ENCODE measurements around the gene PSG1. TPM values are rescaled to one million over a fixed set of nuclear protein-coding genes. Genes with fewer than 3 reads are reported as not detected.
"Not testable (repeated sequence)": the region's sequence is repeated elsewhere in the genome, so short reads cannot be mapped to it uniquely, and the experiment has no call there.

The PSG1 gene
- not detected for polyA plus RNA-seq

DNA sequence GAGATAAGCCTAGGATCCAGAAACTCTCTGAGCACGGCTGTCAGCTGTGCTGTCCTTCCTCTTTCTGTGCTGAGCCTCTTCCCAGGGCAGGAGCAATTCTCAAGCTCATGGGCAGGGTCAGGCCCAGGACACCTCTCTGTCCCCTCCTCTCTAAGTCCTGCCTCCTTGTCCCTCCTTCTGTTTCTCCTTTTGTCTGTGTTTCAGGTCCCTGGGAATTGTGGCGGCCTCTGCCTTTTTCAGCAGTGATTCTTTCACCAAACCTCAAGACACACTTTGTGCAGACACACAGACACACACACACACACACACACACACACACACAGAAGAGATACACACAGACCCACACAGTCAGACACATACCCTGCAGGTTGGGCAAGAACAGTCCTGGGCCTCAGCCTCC is at the start of gene PSG1:
Gene PSG1, minus strand, starts transcription at position 101 of the 400 bp plus-strand sequence. CDS start 132 bp downstream, outside the sequence.
- H3K27me3 ChIP-seq (ENCODE audit: control insufficient read depth in 1 of 2, insufficient read depth in 2 of 2, low read length in 2 of 2), result no peaks in the 10 kb centered on the region
- no peak within 1 kb of the TSS for H3K27ac ChIP-seq (ENCODE audit: low read depth in 2 of 2, low read length in 1 of 2)
- H3K9me3 ChIP-seq (ENCODE audit: control insufficient read depth in 2 of 2, insufficient read depth in 1 of 2, low read depth in 1 of 2, low read length in 1 of 2), result no peaks in the 10 kb centered on the region
- no peaks in the 10 kb centered on the region for H3K4me1 ChIP-seq (ENCODE audit: control insufficient read depth in 2 of 2, insufficient read depth in 2 of 2, low read length in 1 of 2)
- H3K4me3 ChIP-seq (ENCODE audit: low read depth in 1 of 2, low read length in 2 of 2), result no peak within 1 kb of the TSS
- 26 to 75% methylated on average over 2 of the region's 2 CpGs for WGBS, 2 donors
- H3K36me3 ChIP-seq (ENCODE audit: control insufficient read depth in 2 of 2, insufficient read depth in 2 of 2, low read length in 1 of 2), result no peaks in the 10 kb centered on the region

DNA sequence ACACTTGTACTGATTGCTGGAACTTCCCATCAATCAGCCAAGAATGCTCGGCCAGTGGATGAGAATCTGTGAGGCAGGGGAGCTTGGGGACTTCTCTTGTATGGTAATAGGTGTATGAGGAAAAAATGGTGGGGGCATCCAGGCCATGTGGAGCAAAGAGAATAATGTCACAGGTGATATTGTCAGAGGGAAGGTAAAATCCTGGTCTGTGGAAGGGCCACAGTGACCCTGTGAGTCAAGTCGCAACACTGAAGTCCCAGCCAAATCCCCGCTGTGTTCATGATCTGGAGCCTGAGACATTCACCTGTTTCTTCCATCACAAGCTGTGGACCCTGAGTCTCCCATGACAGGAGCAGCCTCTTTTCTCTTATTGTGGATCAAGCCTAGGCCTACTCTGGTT is 49.4 kb upstream of the PSG1 start:
- Histone ChIP-seq H3K36me3 (ENCODE audit: control insufficient read depth in 2 of 2, insufficient read depth in 2 of 2, low read length in 1 of 2) (no peaks in the 10 kb centered on the region), H3K9me3 (ENCODE audit: control insufficient read depth in 2 of 2, insufficient read depth in 1 of 2, low read depth in 1 of 2, low read length in 1 of 2) (no peaks in the 10 kb centered on the region), H3K27ac (ENCODE audit: low read depth in 2 of 2, low read length in 1 of 2) (no peak overlapping the region), H3K4me3 (ENCODE audit: low read depth in 1 of 2, low read length in 2 of 2) (no peak overlapping the region), H3K4me1 (ENCODE audit: control insufficient read depth in 2 of 2, insufficient read depth in 2 of 2, low read length in 1 of 2) (no peaks in the 10 kb centered on the region), H3K27me3 (ENCODE audit: control insufficient read depth in 1 of 2, insufficient read depth in 2 of 2, low read length in 2 of 2) (no peaks in the 10 kb centered on the region)
- 84 to 88% methylated on average over 3 of the region's 3 CpGs for WGBS, 2 donors

DNA sequence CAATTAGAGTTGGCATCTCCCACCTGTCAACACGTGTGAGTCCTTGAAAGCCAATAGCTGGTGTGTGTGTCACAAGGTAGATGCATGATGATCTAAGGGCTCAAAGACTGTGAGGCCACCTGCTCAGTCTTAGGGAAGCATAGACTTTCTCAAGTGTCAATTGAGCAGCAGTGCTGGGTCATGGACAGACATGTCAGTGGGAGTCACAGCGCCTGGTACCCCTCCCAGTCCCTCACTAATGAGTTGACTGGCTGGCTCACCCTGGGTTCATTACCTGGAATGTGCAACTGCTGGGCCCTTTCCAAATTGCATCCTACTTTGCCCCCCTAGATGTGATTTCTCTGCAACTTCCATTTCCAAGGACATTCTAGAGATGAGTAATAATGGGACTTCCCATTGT is 47.3 kb upstream of the PSG1 start:
- no peaks in the 10 kb centered on the region for H3K36me3 ChIP-seq (ENCODE audit: control insufficient read depth in 2 of 2, insufficient read depth in 2 of 2, low read length in 1 of 2)
- no peak overlapping the region for H3K27ac ChIP-seq (ENCODE audit: low read depth in 2 of 2, low read length in 1 of 2)
- WGBS, 2 donors, result 52 to 62% methylated on average over 2 of the region's 2 CpGs
- H3K27me3 ChIP-seq (ENCODE audit: control insufficient read depth in 1 of 2, insufficient read depth in 2 of 2, low read length in 2 of 2), result no peaks in the 10 kb centered on the region
- no peaks in the 10 kb centered on the region for H3K9me3 ChIP-seq (ENCODE audit: control insufficient read depth in 2 of 2, insufficient read depth in 1 of 2, low read depth in 1 of 2, low read length in 1 of 2)
- H3K4me3 ChIP-seq (ENCODE audit: low read depth in 1 of 2, low read length in 2 of 2), result no peak overlapping the region
- no peaks in the 10 kb centered on the region for H3K4me1 ChIP-seq (ENCODE audit: control insufficient read depth in 2 of 2, insufficient read depth in 2 of 2, low read length in 1 of 2)

DNA sequence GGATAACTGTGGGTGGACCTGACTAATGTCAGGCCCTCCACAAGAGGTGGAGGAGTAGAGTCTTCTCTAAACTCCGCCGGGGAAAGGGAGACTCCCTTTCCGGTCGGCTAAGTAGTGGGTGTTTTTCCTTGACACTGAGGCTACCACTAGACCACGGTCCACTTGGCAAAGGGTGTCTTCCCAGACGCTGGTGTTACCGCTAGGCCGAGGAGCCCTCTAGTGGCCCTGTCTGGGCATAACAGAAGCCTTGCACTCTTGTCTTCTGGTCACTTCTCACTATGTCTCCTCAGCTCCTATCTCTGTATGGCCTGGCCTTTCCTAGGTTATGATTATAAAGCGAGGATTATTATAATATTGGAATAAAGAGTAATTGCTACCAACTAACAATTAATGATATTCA is 43.6 kb upstream of the PSG1 start:
- H3K36me3 ChIP-seq (ENCODE audit: control insufficient read depth in 2 of 2, insufficient read depth in 2 of 2, low read length in 1 of 2); H3K27ac ChIP-seq (ENCODE audit: low read depth in 2 of 2, low read length in 1 of 2); H3K9me3 ChIP-seq (ENCODE audit: control insufficient read depth in 2 of 2, insufficient read depth in 1 of 2, low read depth in 1 of 2, low read length in 1 of 2); H3K4me3 ChIP-seq (ENCODE audit: low read depth in 1 of 2, low read length in 2 of 2); H3K27me3 ChIP-seq (ENCODE audit: control insufficient read depth in 1 of 2, insufficient read depth in 2 of 2, low read length in 2 of 2); H3K4me1 ChIP-seq (ENCODE audit: control insufficient read depth in 2 of 2, insufficient read depth in 2 of 2, low read length in 1 of 2): not testable (repeated sequence)
- 44 to 54% methylated on average over 9 of the region's 9 CpGs for WGBS, 2 donors

DNA sequence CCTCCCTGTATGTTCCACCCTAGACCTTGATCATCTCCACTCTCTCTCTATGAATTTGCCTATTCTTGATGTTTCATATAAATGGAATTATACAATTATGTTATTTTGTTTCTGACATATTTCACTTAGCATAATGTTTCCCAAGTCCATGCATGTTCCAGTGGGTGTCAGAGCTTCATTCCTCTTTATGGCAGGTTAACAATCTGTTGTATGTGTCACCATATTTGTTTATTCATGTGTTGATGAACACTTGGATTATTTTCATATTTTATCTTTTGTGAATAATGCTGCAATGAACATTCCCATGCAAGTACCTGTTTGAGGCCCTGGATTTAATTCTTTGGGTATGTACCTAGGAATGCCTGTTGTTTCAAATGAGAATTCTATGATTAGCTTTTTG is 41.5 kb upstream of the PSG1 start:
- not testable (repeated sequence) for H3K27ac ChIP-seq (ENCODE audit: low read depth in 2 of 2, low read length in 1 of 2); H3K27me3 ChIP-seq (ENCODE audit: control insufficient read depth in 1 of 2, insufficient read depth in 2 of 2, low read length in 2 of 2); H3K4me3 ChIP-seq (ENCODE audit: low read depth in 1 of 2, low read length in 2 of 2); H3K9me3 ChIP-seq (ENCODE audit: control insufficient read depth in 2 of 2, insufficient read depth in 1 of 2, low read depth in 1 of 2, low read length in 1 of 2); H3K4me1 ChIP-seq (ENCODE audit: control insufficient read depth in 2 of 2, insufficient read depth in 2 of 2, low read length in 1 of 2); H3K36me3 ChIP-seq (ENCODE audit: control insufficient read depth in 2 of 2, insufficient read depth in 2 of 2, low read length in 1 of 2)

DNA sequence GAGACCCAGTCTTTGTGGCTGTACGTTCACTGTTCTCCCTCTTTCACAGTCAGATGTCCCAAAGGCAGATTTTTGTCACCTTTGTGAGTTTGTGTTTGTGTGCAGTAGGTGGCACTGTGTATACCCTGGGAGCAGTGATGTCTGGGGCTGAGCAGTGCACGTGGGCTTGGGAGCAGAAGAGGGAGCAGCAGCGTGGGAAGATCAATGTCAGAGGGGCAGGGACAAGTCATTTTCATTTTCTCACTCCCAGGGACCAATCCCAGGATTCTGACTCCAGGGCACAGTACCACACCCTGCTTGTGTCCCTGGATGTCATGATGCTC is 40.2 kb upstream of the PSG1 start:
- no peak overlapping the region for H3K27ac ChIP-seq (ENCODE audit: low read depth in 2 of 2, low read length in 1 of 2)
- H3K4me3 ChIP-seq (ENCODE audit: low read depth in 1 of 2, low read length in 2 of 2), result no peak overlapping the region
- no peaks in the 10 kb centered on the region for H3K27me3 ChIP-seq (ENCODE audit: control insufficient read depth in 1 of 2, insufficient read depth in 2 of 2, low read length in 2 of 2)
- no peaks in the 10 kb centered on the region for H3K9me3 ChIP-seq (ENCODE audit: control insufficient read depth in 2 of 2, insufficient read depth in 1 of 2, low read depth in 1 of 2, low read length in 1 of 2)
- 12 to 20% methylated on average over 3 of the region's 3 CpGs for WGBS, 2 donors
- no peaks in the 10 kb centered on the region for H3K4me1 ChIP-seq (ENCODE audit: control insufficient read depth in 2 of 2, insufficient read depth in 2 of 2, low read length in 1 of 2)
- H3K36me3 ChIP-seq (ENCODE audit: control insufficient read depth in 2 of 2, insufficient read depth in 2 of 2, low read length in 1 of 2), result no peaks in the 10 kb centered on the region

DNA sequence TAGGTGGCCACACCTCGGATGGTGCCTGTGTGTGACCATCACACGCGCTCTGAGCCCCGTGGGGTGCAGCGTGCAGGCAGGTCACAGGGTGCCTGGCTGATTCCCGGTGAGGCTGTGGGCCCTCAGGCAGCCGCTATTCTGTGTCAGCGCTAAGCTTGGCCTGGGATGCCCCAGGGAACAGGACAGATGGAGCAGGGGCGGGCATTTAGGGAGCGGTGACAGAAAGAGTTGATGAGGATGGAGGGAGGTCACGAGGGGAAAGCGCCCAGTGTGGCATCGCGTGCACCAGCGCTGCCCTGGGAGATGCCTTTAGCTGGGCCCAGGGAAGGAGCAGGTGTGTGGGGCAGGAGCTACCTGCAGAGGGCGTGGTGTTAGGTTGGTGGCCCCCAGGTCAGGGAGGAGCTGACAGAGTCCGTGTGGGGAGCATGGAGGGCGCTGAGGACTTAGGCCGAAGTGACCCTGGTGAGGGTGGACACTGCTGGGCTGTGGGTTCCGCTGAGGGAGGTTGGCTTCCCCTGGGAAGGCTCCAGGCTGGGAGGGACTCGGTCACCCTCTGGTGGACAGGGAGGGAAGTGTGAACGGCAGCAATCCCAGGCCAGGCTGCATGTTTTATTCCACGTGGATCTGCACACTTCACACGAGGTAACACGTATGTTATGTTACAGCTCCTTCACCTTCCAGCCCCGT is 39.7 kb upstream of the PSG1 start:
- not testable (repeated sequence) for H3K4me3 ChIP-seq (ENCODE audit: low read depth in 1 of 2, low read length in 2 of 2); H3K4me1 ChIP-seq (ENCODE audit: control insufficient read depth in 2 of 2, insufficient read depth in 2 of 2, low read length in 1 of 2)
- 69 to 74% methylated on average over 26 of the region's 26 CpGs for WGBS, 2 donors

DNA sequence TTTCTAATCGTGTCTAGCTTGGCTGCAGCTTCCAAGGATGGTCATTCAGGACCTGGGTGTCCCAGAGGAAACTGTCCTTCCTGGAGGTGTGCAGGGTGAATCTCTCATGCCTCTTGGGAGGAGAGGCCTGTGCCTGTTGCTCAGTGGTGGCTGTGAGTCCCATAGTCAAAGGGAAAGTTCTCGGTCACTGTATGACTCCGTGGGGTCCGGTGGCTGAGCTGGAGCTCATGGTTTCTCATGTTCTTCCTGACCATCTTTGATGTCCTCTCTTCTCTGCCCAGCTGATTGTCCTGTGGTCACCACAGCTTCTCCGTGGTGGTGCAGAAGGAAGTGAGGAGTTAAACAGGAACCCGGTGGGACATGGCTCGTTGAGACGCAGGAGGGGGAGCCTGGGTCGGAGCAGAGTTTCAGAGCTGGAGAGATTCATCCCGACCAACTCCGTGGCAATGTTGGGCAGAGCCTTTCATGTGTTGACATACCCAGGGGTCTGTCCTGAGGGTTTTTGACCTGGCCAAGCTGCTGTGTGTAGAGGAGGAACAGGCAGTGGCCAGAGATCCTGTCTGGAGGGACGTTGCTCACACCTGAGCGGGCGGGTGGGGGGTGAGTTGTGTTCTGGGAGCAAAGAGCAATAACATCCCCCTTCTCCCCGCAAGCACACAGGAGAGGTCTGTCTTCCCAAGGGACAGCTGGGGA is 39.0 kb upstream of the PSG1 start:
- not testable (repeated sequence) for H3K4me3 ChIP-seq (ENCODE audit: low read depth in 1 of 2, low read length in 2 of 2); H3K36me3 ChIP-seq (ENCODE audit: control insufficient read depth in 2 of 2, insufficient read depth in 2 of 2, low read length in 1 of 2); H3K27me3 ChIP-seq (ENCODE audit: control insufficient read depth in 1 of 2, insufficient read depth in 2 of 2, low read length in 2 of 2); H3K4me1 ChIP-seq (ENCODE audit: control insufficient read depth in 2 of 2, insufficient read depth in 2 of 2, low read length in 1 of 2); H3K27ac ChIP-seq (ENCODE audit: low read depth in 2 of 2, low read length in 1 of 2); H3K9me3 ChIP-seq (ENCODE audit: control insufficient read depth in 2 of 2, insufficient read depth in 1 of 2, low read depth in 1 of 2, low read length in 1 of 2)
- WGBS, 2 donors, result 78 to 81% methylated on average over 15 of the region's 15 CpGs

More for the DNA sequence above, 39.7 kb upstream of the PSG1 start:
- H3K36me3 ChIP-seq (ENCODE audit: control insufficient read depth in 2 of 2, insufficient read depth in 2 of 2, low read length in 1 of 2); H3K27me3 ChIP-seq (ENCODE audit: control insufficient read depth in 1 of 2, insufficient read depth in 2 of 2, low read length in 2 of 2); H3K27ac ChIP-seq (ENCODE audit: low read depth in 2 of 2, low read length in 1 of 2); H3K9me3 ChIP-seq (ENCODE audit: control insufficient read depth in 2 of 2, insufficient read depth in 1 of 2, low read depth in 1 of 2, low read length in 1 of 2): not testable (repeated sequence)

DNA sequence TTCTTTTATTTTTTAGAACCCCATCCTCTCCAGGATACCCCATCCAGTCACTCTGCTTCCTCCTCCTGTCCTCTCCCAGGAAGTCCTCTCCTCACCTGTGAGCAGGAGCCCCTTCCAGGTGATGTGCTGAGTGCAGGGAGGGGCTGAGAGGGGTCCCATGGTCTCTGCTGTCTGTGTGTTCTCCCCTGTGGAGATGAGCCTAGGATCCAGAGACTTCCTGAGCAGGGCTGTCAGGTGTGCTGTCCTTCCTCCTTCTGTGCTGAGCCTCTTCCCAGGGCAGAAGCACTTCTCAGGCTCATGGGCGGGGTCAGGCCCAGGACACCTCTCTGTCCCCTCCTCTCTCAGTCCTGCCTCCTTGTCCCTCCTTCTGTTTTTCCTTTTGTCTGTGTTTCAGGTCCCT is 38.1 kb upstream of the PSG1 start, which contains the start of gene PSG6:
Gene PSG6, minus strand, starts transcription at position 261 of the 400 bp plus-strand sequence. Its CDS starts 102 bp downstream, at position 159.
- not testable (repeated sequence) for H3K4me1 ChIP-seq (ENCODE audit: control insufficient read depth in 2 of 2, insufficient read depth in 2 of 2, low read length in 1 of 2); H3K9me3 ChIP-seq (ENCODE audit: control insufficient read depth in 2 of 2, insufficient read depth in 1 of 2, low read depth in 1 of 2, low read length in 1 of 2); H3K27ac ChIP-seq (ENCODE audit: low read depth in 2 of 2, low read length in 1 of 2); H3K4me3 ChIP-seq (ENCODE audit: low read depth in 1 of 2, low read length in 2 of 2); H3K36me3 ChIP-seq (ENCODE audit: control insufficient read depth in 2 of 2, insufficient read depth in 2 of 2, low read length in 1 of 2); H3K27me3 ChIP-seq (ENCODE audit: control insufficient read depth in 1 of 2, insufficient read depth in 2 of 2, low read length in 2 of 2)
- WGBS, 2 donors, result 78 to 80% methylated on average over 1 of the region's 1 CpG

DNA sequence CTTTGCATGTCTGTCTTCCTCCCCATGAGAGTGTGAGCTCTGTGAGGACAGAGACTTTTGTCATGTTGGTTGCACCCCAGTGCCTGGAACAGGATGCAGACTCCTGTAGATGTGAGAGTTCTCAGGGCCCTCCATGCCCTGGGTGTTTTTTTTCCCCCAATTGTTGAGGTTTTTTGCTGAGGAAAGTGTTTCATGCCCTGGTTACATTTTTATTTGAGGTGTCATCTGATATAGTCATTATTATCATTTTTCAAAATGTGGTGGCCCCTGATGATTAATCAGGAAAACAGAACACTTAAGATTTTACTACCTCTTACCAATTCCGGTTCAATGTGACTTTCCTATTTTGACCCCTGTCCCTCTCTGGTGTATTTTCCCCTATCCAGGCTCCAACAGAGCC is 37.4 kb upstream of the PSG1 start:
- H3K27me3 ChIP-seq (ENCODE audit: control insufficient read depth in 1 of 2, insufficient read depth in 2 of 2, low read length in 2 of 2); H3K27ac ChIP-seq (ENCODE audit: low read depth in 2 of 2, low read length in 1 of 2); H3K36me3 ChIP-seq (ENCODE audit: control insufficient read depth in 2 of 2, insufficient read depth in 2 of 2, low read length in 1 of 2); H3K4me3 ChIP-seq (ENCODE audit: low read depth in 1 of 2, low read length in 2 of 2); H3K4me1 ChIP-seq (ENCODE audit: control insufficient read depth in 2 of 2, insufficient read depth in 2 of 2, low read length in 1 of 2); H3K9me3 ChIP-seq (ENCODE audit: control insufficient read depth in 2 of 2, insufficient read depth in 1 of 2, low read depth in 1 of 2, low read length in 1 of 2): not testable (repeated sequence)
- 87 to 89% methylated on average over 1 of the region's 1 CpG for WGBS, 2 donors

Data from esophagus (tissue), 2 donors.